ENCODE measurements around the gene FCN2. TPM values are rescaled to one million over a fixed set of nuclear protein-coding genes. Genes with fewer than 3 reads are reported as not detected.

The FCN2 gene
- total and polyA plus RNA-seq, 8 donors, result not detected

- H3K9me3 ChIP-seq, result peaks cover 0 to 10% of the 10 kb centered on the region in 2 donors
- ATAC-seq (no peak), DNase-seq (no peak)
- peaks cover 0 to 10% of the 10 kb centered on the region in 2 donors for H3K4me1 ChIP-seq
- H3K4me3 ChIP-seq, result no peak overlapping the region
- H3K36me3 ChIP-seq, result no peaks in the 10 kb centered on the region
- no peak overlapping the region for H3K27ac ChIP-seq
- TF ChIP-seq CTCF (IDR thresholded peaks at IDR 0.05), result no peak
- no peaks in the 10 kb centered on the region for H3K27me3 ChIP-seq
- intact Hi-C loops (cut with DNase I), result no loop called here
These were observed 17.1 kb downstream of the FCN2 start for GRCh38 chr9:134897584-134898170.

GRCh38 chr9:134898319-134898718 lies 17.7 kb downstream of the FCN2 start:
- no peak for DNase-seq
- intact Hi-C loops (cut with DNase I), result no loop called here
- Histone ChIP-seq H3K9me3 (peaks cover 0 to 10% of the 10 kb centered on the region in 2 donors), H3K4me1 (peaks cover 0 to 10% of the 10 kb centered on the region in 2 donors), H3K36me3 (no peaks in the 10 kb centered on the region), H3K4me3 (no peak overlapping the region), H3K27me3 (no peaks in the 10 kb centered on the region), H3K27ac (no peak overlapping the region)
- ATAC-seq, result no peak
- TF ChIP-seq CTCF (IDR thresholded peaks at IDR 0.05), result no peak

GRCh38 chr9:134899168-134899567 lies 18.6 kb downstream of the FCN2 start:
- no peak overlapping the region for H3K4me3 ChIP-seq
- peaks cover 0 to 10% of the 10 kb centered on the region in 2 donors for H3K4me1 ChIP-seq
- no peak for DNase-seq
- no peaks in the 10 kb centered on the region for H3K27me3 ChIP-seq
- TF ChIP-seq CTCF (IDR thresholded peaks at IDR 0.05), result no peak
- no peak for ATAC-seq
- H3K9me3 ChIP-seq, result peaks cover 0 to 10% of the 10 kb centered on the region in 2 donors
- no peak overlapping the region for H3K27ac ChIP-seq
- intact Hi-C loops (cut with DNase I), result no loop called here
- no peaks in the 10 kb centered on the region for H3K36me3 ChIP-seq

GRCh38 chr9:134899818-134900217 lies 19.2 kb downstream of the FCN2 start:
- no peak for TF ChIP-seq CTCF (IDR thresholded peaks at IDR 0.05)
- Histone ChIP-seq H3K36me3 (no peaks in the 10 kb centered on the region), H3K4me1 (peaks cover 0 to 10% of the 10 kb centered on the region in 2 donors), H3K9me3 (peaks cover 0 to 10% of the 10 kb centered on the region in 2 donors), H3K4me3 (no peak overlapping the region), H3K27ac (no peak overlapping the region), H3K27me3 (no peaks in the 10 kb centered on the region)
- ATAC-seq (no peak), DNase-seq (no peak)
- intact Hi-C loops (cut with DNase I), result no loop called here

- TF ChIP-seq CTCF (IDR thresholded peaks at IDR 0.05), result no peak
- no peaks in the 10 kb centered on the region for H3K4me1 ChIP-seq
- H3K9me3 ChIP-seq, result peaks cover 0 to 10% of the 10 kb centered on the region in 2 donors
- no peak overlapping the region for H3K27ac ChIP-seq
- intact Hi-C loops (cut with DNase I), result no loop called here
- H3K36me3 ChIP-seq, result no peaks in the 10 kb centered on the region
- no peaks in the 10 kb centered on the region for H3K27me3 ChIP-seq
- H3K4me3 ChIP-seq, result no peak overlapping the region
- ATAC-seq, result no peak
- DNase-seq, result no peak
These were observed 22.3 kb downstream of the FCN2 start for GRCh38 chr9:134902936-134903335.

Data from left lung (tissue), 10 donors.